GM21717 (cell line): ENCODE measurements around the gene UBTF.

Experiments
- ATAC-seq: cut with Tn5 transposase; IDR thresholded peaks from one replicate; pipeline ENCODE4 v1.9.1; 2021; ENCODE audit warnings: mild to moderate bottlenecking, moderate library complexity; ENCODE audit not compliant: unreplicated experiment

Gene UBTF

DNA sequence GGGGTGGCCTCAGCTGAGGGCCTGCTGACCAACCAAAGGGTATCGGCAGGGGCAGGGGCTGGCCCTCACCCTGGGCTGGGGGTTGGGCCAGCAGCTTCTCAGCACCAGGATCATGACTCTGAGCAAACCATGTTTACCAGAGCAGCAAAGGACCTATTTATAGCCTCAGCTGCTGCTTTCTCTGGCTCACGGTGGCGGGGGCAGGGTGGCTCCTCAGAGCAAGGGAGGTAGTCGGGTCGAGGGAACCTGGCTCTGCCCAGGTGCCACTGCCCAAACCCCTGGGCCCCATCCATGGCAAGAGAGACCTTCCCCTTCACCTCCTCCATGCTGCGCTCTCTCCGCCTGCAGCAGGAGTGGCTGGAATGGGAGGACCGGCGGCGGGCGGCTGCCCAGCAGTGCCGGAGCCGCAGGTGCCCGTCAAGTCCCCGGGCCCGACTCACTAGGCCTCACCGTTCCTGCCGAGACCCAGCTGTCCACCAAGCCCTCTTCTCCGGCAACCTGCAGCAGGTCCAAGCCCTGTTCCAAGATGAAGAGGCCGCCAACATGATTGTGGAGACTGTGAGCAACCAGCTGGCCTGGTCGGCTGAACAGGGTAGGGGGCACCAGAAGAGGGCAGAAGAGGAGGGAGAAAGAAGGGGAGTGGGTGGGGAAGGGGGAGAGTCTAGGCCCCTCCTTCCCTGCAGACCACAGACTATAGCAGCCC is 48.8 kb downstream of the UBTF start, which contains the start of gene ASB16:
ASB16 (plus strand) TSS at position 206 of the 703 bp plus-strand sequence; CDS start at position 292, 86 bp downstream.
- ATAC-seq, result no peak

- ATAC-seq, result no peak
Measured at GRCh38 chr17:44170135-44170498, 49.4 kb downstream of the UBTF start.

GRCh38 chr17:44167181-44167861 is 52.2 kb downstream of the UBTF start:
- no peak for ATAC-seq

- no peak for ATAC-seq
Measured at GRCh38 chr17:44164476-44164875, 55.0 kb downstream of the UBTF start.

DNA sequence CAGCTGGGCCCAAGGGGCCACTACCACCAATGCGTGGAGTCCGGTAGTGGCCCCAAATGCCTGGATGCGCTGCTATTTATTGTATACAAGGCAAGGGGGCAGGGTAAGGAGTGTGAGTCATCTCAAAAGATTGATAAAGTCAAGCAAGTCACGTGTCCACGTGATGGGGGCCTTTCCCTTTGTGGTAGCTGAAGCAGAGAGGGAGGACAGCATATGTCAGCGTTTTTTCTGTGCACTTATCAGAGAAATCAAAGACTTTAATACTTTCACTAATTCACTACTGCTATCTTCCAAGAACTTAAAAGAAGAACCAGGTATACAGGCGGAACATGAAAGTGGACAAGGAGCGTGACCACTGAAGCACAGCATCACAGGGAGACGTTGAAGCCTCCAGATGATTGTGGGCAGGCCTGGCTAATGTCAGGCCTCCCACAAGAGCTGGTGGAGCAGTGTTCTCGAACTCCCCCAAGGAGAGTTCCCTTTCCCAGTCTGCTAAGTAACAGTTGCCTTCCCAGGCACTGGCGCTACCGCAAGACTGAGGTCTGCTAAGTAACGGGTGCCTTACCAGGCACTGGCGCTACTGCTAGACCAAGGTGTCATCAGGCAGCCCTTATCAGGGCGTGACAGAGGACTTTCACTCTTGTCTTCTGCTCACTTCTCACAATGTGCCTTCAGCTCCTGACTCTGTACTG is 59.8 kb downstream of the UBTF start:
- no peak for ATAC-seq

- no peak for ATAC-seq
Measured at GRCh38 chr17:44155488-44155887, 64.0 kb downstream of the UBTF start.
